ENCODE results near the gene TNIP2. TPM values are rescaled to one million over a fixed set of nuclear protein-coding genes. Genes with fewer than 3 reads are reported as not detected.

The TNIP2 gene
- total RNA-seq: 10 to 100 TPM; 47.1 to 63.6 TPM
- long read RNA-seq, transcript TNIP2-203 (5 exons, 1,653 nt): minor isoform, 6 of 263 reads
- long read RNA-seq, transcript TNIP2-201 (6 exons, 1,974 nt): major isoform, 204 of 263 reads
- long read RNA-seq, transcript TNIP2-206 (6 exons, 2,006 nt): minor isoform, 13 of 263 reads
- long read RNA-seq, partial matches to known transcripts: 22 of 263 reads
- long read RNA-seq, other reads (novel, unspliced or antisense): 16 of 263 reads

- intact Hi-C loops (cut with DNase I, micrococcal nuclease): no loop called here
- ATAC-seq (peak; percentile 76), DNase-seq (peak; percentile 89 to 91)
Measured at GRCh38 chr4:2755821-2756690, at the start of gene TNIP2. TSS of gene TNIP2 (minus strand) at chr4:2756336. CDS start at chr4:2756289, 47 bp downstream.

GRCh38 chr4:2804973-2805501, 48.9 kb upstream of the TNIP2 start:
- peak in 1 of 2 donors; percentile 37 for DNase-seq
- intact Hi-C loops (cut with DNase I, micrococcal nuclease): no loop called here
- no peak for ATAC-seq

- intact Hi-C loops (cut with DNase I, micrococcal nuclease): no loop called here
- DNase-seq: peak; percentile 28 to 29
- no peak for ATAC-seq
Measured at GRCh38 chr4:2804449-2804972, 48.4 kb upstream of the TNIP2 start.

- peak; percentile 52 to 73 for DNase-seq
- ATAC-seq: peak; percentile 21
- intact Hi-C loops (cut with DNase I, micrococcal nuclease): no loop called here
Measured at GRCh38 chr4:2803624-2804448, 47.7 kb upstream of the TNIP2 start.

GRCh38 chr4:2802618-2803531, 46.7 kb upstream of the TNIP2 start:
- ATAC-seq (no peak), DNase-seq (peak; percentile 15 to 25)
- intact Hi-C loops (cut with DNase I, micrococcal nuclease): no loop called here

- intact Hi-C loops (cut with DNase I, micrococcal nuclease): no loop called here
- ATAC-seq (no peak), DNase-seq (peak; percentile 65 to 71)
Measured at GRCh38 chr4:2800691-2801596, 44.8 kb upstream of the TNIP2 start.

GRCh38 chr4:2799971-2800690, 44.0 kb upstream of the TNIP2 start:
- ATAC-seq: no peak
- DNase-seq: peak in 1 of 2 donors; percentile 37
- intact Hi-C loops (cut with DNase I, micrococcal nuclease): no loop called here

GRCh38 chr4:2799224-2799911, 43.2 kb upstream of the TNIP2 start:
- ATAC-seq (no peak), DNase-seq (peak in 1 of 2 donors; percentile 39)
- intact Hi-C loops (cut with DNase I, micrococcal nuclease): no loop called here

- peak; percentile 68 for ATAC-seq
- intact Hi-C loops (cut with DNase I, micrococcal nuclease): no loop called here
- DNase-seq: peak; percentile 81 to 90
Measured at GRCh38 chr4:2798399-2799223, 42.5 kb upstream of the TNIP2 start.

GRCh38 chr4:2797545-2798305, 41.6 kb upstream of the TNIP2 start:
- intact Hi-C loops (cut with DNase I, micrococcal nuclease): no loop called here
- ATAC-seq (no peak), DNase-seq (peak in 1 of 2 donors; percentile 34)

GRCh38 chr4:2796849-2797544, 40.9 kb upstream of the TNIP2 start:
- ATAC-seq (no peak), DNase-seq (peak in 1 of 2 donors; percentile 24)
- intact Hi-C loops (cut with DNase I, micrococcal nuclease): no loop called here

- intact Hi-C loops (cut with DNase I, micrococcal nuclease): no loop called here
- peak; percentile 65 for ATAC-seq
- peak; percentile 86 to 91 for DNase-seq
Measured at GRCh38 chr4:2795893-2796848, 40.0 kb upstream of the TNIP2 start.
